G401.6 (cell line): ENCODE results near the gene TCEAL8.

Experiments
- FAIRE-seq: peaks from 2 replicates; lab custom pipeline; 2012; peaks lifted over from hg19 to GRCh38; lab: Jason Lieb, UNC

TCEAL8 gene

DNA sequence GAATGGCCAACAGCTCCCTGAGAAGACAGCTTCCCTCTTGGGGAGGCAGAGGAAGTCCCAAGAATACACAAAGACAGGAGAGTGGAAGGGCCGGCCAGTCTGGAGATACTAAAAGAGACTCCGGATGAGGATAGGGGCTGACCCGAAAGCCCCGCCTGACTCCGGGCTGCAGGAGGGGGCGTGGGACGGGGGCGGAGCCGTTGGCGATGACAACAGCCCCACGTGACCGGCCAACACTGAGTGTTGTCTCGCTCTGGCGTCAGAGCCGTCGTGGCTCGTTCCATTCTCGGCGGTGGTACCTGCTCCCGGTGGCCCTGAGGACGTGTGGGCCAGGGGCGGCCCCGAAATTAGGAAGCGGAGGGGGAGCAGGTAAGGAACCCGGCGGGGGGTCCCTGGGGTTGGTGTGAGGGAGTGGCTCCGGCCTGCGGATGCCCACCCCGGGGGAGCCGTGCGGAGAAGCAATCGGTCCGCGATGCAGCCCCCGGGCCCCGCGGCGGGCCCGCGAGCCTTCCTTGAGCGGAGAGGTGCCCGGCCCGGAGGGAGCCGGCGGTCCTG, 40.0 kb downstream of the TCEAL8 start, which contains the start of gene BEX4:
Gene BEX4, plus strand, starts transcription at position 239 of the 555 bp plus-strand sequence. CDS start 1,046 bp downstream, outside the sequence.
- peak; percentile 92 for FAIRE-seq

DNA sequence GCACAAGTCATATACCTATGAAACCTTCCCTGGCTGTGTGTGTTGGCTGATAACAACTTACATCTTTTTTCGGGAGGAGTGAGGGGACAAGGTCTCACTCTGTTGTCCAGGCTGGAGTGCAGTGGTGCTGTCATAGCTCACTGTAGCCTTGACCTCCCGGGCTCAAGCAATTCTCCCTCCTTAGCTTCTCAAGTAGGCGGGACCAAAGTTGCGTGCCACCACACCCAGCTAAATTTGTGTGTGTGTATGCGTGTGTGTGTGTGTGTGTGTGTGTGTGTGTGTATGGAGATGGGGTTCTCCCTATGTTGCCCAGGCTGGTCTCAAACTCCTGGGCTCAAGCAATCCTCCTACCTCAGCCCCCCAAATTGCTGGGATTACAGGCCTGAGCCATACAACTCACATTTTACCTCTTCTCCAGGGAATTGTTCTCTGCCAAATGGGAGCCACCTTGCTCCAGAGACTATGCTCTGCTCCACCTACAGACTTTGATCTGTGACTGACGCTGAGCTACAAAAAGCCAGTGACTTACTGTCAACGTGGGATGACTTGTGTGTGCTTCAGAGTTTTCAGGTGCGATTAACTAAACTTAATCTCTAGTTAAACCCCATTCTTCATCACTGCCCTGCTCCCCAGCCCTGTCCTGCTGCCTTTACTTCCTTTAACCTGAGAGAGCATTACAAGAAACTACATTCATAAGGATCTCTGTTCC, 42.1 kb downstream of the TCEAL8 start:
- FAIRE-seq: no peak

DNA sequence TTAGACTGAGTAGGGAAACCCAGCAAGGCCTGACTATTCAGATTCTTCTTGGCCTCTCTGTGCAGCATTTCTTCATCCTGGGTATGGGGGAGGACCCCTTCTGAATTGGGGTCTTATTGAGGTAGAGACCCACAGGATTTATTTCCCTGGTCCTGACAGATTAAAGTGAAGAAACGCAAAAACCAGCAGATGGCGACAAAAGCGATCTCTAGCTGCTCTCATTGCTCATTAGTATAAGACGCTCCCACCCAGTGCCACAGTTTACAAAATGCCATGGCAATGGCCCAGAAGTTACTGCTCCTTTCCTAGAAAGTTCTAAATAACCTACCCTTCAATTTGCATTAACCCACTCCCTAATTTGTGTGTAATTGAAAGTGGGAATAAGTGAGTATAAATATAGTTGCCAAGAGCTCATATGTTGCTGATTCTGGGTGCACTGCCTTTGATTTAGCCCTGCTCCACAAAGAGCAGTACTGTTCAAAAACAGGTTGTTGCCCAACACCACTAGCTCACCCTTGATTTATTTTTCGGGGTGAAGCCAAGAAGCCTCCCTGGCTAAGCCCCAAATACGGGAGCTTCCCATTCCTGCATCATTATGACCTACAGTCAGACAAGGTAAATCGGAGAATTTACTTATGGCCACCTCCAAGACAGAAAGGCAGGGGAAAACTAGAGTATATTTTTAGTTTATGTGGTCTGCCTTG, 43.8 kb downstream of the TCEAL8 start:
- peak; percentile 63 for FAIRE-seq

DNA sequence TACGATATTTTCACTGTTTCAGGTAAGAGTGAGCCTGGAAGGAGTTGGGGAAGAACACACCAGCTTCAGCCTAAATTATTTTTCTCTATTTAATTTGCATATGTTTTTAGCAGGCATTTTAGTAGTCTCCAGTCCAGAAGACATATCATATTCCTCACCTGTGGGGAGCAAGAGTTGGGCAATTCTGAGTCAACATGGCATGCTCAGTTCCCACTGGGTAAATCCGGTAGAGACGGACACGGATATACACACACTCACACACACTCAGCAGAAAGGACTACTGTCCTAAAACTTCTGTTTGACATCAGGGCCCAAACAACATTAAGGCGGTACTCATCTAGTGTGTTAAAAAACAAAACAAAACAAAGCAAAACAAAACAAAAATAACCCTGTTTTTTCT, 44.9 kb downstream of the TCEAL8 start:
- no peak for FAIRE-seq
